ENCODE results near the gene LEMD2. TPM values are rescaled to one million over a fixed set of nuclear protein-coding genes. Genes with fewer than 3 reads are reported as not detected.

LEMD2 gene
- polyA plus RNA-seq, 1 of the 3 experiments (the other 2 are of a cell fraction): 56.5 TPM

DNA sequence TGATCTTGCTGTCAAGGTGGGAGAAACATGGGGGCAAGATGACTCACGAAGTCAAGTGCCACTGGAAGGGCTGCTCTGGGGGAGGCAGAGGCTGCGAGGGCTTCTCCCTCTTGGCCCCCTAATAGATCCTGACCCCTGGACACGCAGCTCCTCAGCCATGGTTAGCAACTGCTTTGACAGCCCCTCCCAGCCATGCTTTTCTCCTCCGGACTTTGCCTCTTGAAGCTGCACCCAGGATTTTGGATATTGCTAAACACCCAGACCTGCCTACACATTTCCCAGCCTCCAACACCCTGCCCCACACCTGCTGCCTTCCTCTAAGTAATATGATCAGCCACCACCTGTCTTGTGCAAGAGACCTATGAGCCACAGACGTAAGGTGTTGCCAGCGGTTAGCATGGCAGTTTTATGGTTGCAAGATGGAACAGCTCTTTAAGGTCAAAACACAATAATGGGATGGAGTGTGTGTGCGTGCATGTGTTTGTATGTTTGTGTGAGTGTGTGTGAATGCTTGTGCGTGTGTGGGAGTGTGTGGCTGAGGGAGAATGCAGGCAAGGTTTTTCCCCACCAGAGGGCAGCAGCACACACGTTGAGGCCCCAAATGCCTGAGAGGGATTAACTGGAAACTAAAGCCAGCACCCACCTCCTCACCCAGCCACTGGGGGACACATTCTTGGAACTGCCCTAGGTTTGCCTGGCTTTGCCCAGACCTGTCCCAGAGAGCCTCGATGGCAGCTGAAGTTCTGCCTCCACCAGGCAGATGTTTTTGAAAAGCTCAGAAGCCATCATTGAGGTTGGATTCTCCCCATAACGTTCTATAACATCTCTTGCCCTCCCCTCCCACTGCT, 44.7 kb downstream of the LEMD2 start (continued):
- TF ChIP-seq TAF1 (IDR thresholded peaks at IDR 0.05; ENCODE audit: borderline replicate concordance, low read depth, low read length): no peak

GRCh38 chr6:33742837-33743236, 46.1 kb downstream of the LEMD2 start:
- Histone ChIP-seq H3K27ac (ENCODE audit: low read depth in 2 of 2, low read length in 1 of 2) (no peak overlapping the region), H4K20me1 (ENCODE audit: insufficient read depth) (no peaks in the 10 kb centered on the region), H3K36me3 (replicated peaks in 1 of 2; ENCODE audit: control insufficient read depth in 1 of 2, insufficient read depth in 2 of 2, low read length in 1 of 2) (no peaks in the 10 kb centered on the region), H3K9ac (no peak overlapping the region), H3K27me3 (ENCODE audit: insufficient read depth) (no peaks in the 10 kb centered on the region), H3K4me3 (ENCODE audit: low read depth in 2 of 2, low read length in 1 of 2) (no peak overlapping the region), H3K9me2 (no peaks in the 10 kb centered on the region), H2AFZ (ENCODE audit: low read depth) (no peak overlapping the region), H3K4me2 (no peak overlapping the region), H3K4me1 (ENCODE audit: control insufficient read depth in 1 of 2, insufficient read depth in 2 of 2, low read depth in 1 of 2, low read length in 1 of 2) (peaks cover 15 to 39% of the 10 kb centered on the region in 2 experiments; a peak in 3 of 4 replicates), H3K9me3 (no peaks in the 10 kb centered on the region), H3K79me2 (ENCODE audit: insufficient read depth) (no peaks in the 10 kb centered on the region), H3F3A (replicated peaks; ENCODE audit: insufficient read depth) (no peaks in the 10 kb centered on the region)
- POLR2A ChIA-PET: no interaction called here
- TF ChIP-seq PBX3 (IDR thresholded peaks at IDR 0.05) (no peak), SIN3A (IDR thresholded peaks at IDR 0.05; ENCODE audit: borderline replicate concordance, low read depth, low read length) (no peak), GABPA (IDR thresholded peaks at IDR 0.05; ENCODE audit: low read depth) (no peak), EP300 (IDR thresholded peaks at IDR 0.05; ENCODE audit: borderline replicate concordance in 1 of 2, low read depth in 1 of 2, low read length in 1 of 2) (no peak), IRF3 (IDR thresholded peaks at IDR 0.05; ENCODE audit: low read depth, low read length) (no peak), MEF2A (IDR thresholded peaks at IDR 0.05; ENCODE audit: borderline replicate concordance, low read depth) (no peak), SMC3 (IDR thresholded peaks at IDR 0.05; ENCODE audit: low read depth, low read length) (no peak), CHD2 (IDR thresholded peaks at IDR 0.05; ENCODE audit: low read length, partially characterized antibody) (no peak), RFX5 (IDR thresholded peaks at IDR 0.05; ENCODE audit: low read length) (no peak)
- TF ChIP-seq, protein P1, sequence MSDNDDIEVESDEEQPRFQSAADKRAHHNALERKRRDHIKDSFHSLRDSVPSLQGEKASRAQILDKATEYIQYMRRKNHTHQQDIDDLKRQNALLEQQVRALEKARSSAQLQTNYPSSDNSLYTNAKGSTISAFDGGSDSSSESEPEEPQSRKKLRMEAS (IDR thresholded peaks at IDR 0.05; ENCODE audit: low read depth): no peak
- TF ChIP-seq, protein P2, sequence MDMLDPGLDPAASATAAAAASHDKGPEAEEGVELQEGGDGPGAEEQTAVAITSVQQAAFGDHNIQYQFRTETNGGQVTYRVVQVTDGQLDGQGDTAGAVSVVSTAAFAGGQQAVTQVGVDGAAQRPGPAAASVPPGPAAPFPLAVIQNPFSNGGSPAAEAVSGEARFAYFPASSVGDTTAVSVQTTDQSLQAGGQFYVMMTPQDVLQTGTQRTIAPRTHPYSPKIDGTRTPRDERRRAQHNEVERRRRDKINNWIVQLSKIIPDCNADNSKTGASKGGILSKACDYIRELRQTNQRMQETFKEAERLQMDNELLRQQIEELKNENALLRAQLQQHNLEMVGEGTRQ (IDR thresholded peaks at IDR 0.05; ENCODE audit: borderline replicate concordance, low read depth, low read length): no peak
- WGBS (ENCODE audit: low lambda C conversion rate): 61% methylated on average over 7 of the region's 7 CpGs
- no peak for DNase-seq
- CTCF ChIA-PET: interaction anchor here (0.7 to 9.2 kb wide), 24 partner anchors 11 to 1296 kb away, joined by 3 to 116 read pairs (median 6); partner anchors contain the start of gene UQCC2
